Stimulated activated CD8-positive, alpha-beta memory T cell treated with anti-CD3 and anti-CD28 coated beads, Interleukin-2, amount 100 ng/mL, for 1 hour (primary cell): ENCODE measurements around the gene PCSK6.
"Not testable (repeated sequence)": the region's sequence is repeated elsewhere in the genome, so short reads cannot be mapped to it uniquely, and the experiment has no call there.

Experiments used
- DNase-seq, 2 donors: peaks; one replicate each; pipeline ENCODE4 v3.0.0-alpha.2; 2020; ENCODE audit warnings: low read depth in 2 of 2

Gene PCSK6

DNA sequence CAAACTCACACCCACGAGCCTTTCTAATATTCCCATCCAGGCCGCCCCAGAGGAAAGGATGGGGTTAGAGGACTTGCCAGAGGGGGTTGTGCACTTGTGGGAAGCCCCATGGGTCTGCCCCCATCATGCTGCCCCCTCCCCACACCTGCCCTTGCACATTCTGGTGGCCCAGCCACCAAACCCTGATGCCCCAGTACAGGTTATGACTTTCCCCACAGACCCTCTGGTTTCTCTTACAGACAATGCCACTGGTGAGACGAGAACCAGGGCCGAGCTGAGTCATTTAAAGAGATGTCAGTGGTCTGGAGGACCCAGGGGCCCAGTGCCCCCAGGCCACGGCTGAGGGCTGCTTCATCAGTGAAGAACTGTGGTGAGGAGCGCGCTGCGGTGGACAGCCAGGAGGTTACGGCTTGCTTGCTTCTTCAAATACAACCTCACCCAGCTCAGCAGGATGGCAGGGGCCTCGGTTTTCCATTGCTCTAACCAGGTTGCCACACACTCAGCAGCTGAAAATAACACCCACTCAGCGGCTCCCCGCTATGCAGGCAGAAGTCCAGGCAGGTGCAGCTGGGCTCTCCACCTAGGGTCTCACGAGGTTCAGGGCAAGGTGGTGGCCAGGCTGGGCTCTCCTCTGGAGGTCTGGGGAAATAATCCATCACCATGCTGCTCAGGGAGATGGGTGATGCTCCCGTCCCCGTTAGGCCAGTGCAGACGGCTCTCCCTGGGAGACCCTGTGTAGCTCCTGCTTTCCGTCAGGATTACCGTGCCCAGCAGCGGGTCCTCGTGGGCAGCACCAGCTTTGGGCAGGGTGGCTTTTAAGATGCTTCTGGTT lies 180.7 kb downstream of the PCSK6 start:
- DNase-seq, result no peak

DNA sequence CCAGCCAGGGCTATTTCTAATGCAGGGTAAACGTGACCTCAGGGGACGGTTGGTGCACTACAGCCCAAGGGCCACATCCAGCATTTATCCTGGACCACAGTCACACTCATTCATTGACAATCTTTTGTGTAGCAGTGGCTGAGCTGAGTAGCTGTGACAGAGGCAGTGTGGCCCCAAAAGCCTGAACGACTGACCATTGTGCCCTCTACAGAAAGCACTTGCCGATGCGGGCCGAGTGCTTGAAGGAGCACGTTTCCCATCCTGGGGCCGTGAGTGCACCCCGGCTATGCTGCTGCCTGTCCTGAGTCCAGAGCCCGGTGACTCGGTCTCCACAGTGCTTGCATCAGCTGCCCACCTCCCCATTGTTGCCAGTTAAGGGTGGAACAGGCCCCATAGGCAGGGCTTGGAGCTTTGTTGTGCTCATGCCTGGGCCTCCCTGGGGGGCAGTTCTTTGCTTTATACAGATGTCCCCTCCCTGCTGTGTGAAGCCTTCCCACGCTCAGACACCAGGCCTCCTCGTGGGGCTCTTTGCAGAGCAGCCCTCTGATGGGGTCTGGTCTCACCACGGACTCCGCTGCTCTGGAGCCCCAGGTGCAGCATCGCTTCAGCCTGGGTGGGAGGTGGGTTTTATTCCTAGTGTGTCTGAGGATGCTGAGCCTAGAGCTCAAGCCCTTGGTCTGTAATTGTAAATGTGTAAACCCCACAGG lies 181.5 kb downstream of the PCSK6 start:
- DNase-seq, result no peak

GRCh38 chr15:101307048-101307896 lies 182.2 kb downstream of the PCSK6 start:
- DNase-seq, result no peak

DNA sequence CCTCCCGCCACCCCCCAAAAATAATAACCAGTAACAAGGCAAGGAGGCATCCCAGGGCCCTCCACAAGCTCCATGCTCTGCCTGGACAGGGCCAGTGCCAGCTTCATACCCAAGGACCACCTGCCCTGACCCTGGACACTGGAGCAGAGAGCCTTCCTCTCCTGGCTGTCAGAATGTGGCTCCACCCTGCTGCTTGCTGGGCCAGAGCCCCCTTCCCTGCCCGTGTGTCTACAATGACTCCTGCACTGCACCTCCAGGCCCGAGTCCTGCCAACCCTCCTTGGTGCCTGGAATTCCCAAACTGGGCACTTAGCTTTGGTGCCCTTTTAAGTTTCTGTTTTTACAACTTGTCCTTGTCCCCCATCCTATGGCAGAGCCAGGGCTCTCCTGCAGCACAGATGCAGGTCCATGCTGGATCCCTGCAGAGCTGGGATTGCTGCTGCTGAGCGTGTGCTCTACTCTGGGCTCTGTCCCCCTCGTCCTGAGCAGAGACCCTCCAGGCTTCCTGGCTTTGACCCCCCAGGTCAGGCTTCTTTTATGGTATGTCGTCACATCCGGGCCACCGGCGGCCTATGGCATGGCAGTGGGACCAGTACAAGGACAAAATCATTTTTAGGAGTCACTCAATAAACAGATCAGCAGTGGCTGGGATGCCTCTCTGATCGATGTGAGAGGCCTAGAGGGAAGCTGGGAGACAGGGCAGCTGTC lies 183.0 kb downstream of the PCSK6 start:
- no peak for DNase-seq

- DNase-seq, result no peak
Measured at GRCh38 chr15:101305820-101306255, 183.7 kb downstream of the PCSK6 start.

DNA sequence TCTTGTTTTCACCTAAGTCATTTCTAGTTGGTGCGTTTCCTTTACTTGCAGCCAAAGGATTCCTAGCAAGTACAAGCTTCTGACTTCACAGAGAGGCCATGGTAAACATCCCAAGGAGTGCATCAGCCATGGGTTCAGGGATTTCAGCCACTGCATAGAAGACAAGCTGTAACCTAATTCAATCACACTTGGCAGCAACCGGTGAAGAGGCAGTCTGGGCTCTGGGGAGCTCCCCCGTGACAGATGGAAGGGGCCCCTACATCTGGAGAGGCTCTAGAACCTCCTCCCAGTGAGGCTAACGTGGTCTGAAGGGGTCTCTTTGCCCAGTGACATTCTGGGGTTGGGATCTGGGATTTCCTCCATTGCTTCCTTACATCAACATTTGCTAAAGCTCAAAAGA lies 186.1 kb downstream of the PCSK6 start:
- DNase-seq, result no peak

GRCh38 chr15:101296418-101297405 lies 192.8 kb downstream of the PCSK6 start:
- DNase-seq, result no peak

DNA sequence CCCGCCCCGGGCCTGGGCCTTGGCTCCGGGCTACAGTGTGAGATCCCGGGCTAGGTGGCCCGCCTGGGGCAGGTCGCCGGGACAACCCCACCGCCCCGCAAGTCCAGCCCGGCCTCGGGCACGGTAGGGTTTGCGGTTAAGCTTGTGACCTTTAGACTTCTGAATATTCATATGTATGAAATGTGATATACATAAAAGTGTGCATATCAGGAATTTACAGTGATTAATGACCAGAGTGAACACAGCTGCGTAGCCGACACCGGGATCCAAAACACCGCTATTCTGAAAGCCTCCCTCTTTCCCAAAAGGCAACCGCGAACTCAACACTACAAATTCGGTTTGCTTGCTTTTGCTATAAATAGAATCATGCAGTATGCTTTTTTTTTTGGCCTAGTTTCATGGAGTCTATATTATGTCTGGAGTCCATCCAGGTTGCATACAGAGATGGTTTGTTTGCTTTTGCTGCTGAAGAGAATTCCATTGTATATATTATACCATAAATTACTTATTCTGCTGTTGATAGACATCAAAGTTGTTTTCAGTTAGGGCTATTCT lies 193.8 kb downstream of the PCSK6 start:
- DNase-seq, result no peak

- DNase-seq, result peak; percentile 95 to 97
Measured at GRCh38 chr15:101294731-101295606, 194.5 kb downstream of the PCSK6 start, which contains the start of gene SNRPA1. Gene SNRPA1 (minus strand): TSS chr15:101295248. CDS start chr15:101295178, 70 bp downstream.

- no peak for DNase-seq
Measured at GRCh38 chr15:101293122-101293521, 196.4 kb downstream of the PCSK6 start.

DNA sequence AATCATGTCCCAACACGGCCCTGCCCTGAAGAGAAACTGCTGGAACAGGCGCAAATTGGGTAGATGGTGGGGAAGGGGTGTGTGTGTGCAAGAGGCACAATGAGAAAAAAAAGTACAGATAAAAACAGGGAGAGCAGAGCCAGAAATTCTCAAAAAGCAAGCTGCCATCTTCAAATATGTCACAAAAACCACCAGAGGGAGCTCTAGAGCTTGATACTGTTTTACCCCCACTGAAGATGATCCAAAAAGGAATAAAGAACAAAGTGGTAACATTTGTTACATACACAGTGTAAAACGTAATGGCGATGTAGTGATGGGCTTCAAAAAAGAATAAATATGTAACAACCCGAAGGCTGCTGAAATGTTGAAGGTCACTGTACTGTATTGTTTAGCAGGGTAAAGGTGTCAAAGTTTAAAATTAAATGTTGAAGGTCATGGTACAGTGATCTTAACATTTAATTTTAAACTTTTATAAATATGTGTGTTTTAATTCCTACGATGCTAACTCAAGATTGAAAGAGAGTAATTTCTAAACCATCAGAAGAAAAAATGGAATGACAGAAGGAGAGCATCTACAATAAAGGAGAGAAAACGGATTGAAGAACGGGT lies 200.5 kb downstream of the PCSK6 start:
- DNase-seq, result no peak

DNA sequence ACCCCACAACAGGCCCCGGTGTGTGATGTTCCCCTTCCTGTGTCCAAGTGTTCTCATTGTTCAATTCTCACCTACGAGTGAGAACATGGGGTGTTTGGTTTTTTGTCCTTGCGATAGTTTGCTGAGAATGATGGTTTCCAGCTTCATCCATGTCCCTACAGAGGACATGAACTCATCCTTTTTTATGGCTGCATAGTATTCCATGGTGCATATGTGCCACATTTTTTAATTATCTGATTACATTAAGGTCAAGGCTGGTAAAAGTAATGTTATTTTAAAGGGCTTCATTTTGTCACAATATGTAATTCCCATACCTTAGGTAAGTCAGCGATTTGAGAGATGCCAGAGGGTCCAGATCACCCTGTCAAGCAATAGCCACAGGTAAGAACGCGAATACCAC lies 202.2 kb downstream of the PCSK6 start:
- DNase-seq, result not testable (repeated sequence)

GRCh38 chr15:101286471-101287114 lies 202.9 kb downstream of the PCSK6 start:
- DNase-seq, result no peak

- no peak for DNase-seq
Measured at GRCh38 chr15:101283931-101284330, 205.6 kb downstream of the PCSK6 start.

DNA sequence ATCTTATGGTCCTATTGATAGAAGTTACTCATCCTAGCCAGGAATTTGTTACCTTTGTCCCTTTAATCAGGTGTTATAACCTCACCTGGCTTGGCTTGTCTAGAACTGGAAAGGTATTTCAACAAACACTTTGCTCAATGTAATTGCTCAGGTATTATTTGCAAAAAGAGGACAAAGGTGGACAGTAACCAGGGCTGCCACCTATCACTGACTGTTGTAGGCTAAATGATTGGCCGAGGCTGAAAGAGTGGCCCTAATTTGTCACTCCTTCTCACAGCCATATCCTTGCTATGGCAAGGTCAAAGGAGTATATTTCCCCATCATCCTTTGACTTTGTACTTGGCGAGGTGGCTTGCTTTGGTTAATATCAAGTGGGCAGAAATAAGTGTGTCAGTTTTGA lies 209.5 kb downstream of the PCSK6 start:
- DNase-seq, result no peak

DNA sequence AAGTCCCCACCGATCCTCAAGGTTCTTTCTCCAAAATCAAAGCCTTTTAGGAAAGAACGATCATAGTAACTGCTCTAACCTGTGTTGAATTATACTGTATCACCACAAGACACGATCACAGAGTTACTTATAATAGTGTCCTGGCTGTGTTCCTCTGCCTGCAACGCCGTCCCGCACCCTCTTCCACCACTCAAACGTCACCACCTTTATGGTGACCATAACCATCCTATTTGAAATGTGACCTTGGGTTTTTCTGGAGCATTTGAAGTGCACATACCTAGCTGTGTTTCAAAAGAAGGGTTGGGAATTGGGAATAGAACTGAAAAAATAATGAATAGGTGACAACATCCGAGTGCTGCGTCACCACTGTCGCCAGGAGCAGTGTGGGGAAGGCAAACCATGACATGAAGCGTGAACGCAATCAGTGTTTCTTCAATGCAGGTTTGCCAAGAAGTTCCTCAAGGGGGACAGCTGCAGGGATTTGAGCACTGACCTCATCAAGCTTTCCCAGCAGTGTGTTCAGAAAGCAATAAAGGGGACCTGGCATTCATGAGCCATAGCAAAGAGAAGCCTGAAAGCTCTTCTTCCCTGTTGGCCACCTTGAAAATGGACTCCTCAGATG lies 211.5 kb downstream of the PCSK6 start:
- no peak for DNase-seq

- peak; percentile 75 to 83 for DNase-seq
Measured at GRCh38 chr15:101277038-101277822, 212.3 kb downstream of the PCSK6 start, which contains the start of gene SELENOS. Gene SELENOS (minus strand): TSS chr15:101277485. CDS start chr15:101277417, 68 bp downstream.
